RCC 7860 (cell line): ENCODE measurements around the gene MYO3B.
A peak's percentile ranks its signal among the peaks of the same experiment; 100 is the strongest.

Experiments
- DNase-seq: peaks from one replicate; pipeline ENCODE4 v3.0.0-alpha.2; 2015; ENCODE audit warnings: low spot score
- FAIRE-seq: peaks from 2 replicates; lab custom pipeline; 2012; peaks lifted over from hg19 to GRCh38; lab: Jason Lieb, UNC

The MYO3B gene

GRCh38 chr2:170177950-170178781 is at the start of gene MYO3B:
Gene MYO3B (plus strand): TSS chr2:170178147. CDS start chr2:170178288, 141 bp downstream.
- no peak for FAIRE-seq
- DNase-seq, result no peak

DNA sequence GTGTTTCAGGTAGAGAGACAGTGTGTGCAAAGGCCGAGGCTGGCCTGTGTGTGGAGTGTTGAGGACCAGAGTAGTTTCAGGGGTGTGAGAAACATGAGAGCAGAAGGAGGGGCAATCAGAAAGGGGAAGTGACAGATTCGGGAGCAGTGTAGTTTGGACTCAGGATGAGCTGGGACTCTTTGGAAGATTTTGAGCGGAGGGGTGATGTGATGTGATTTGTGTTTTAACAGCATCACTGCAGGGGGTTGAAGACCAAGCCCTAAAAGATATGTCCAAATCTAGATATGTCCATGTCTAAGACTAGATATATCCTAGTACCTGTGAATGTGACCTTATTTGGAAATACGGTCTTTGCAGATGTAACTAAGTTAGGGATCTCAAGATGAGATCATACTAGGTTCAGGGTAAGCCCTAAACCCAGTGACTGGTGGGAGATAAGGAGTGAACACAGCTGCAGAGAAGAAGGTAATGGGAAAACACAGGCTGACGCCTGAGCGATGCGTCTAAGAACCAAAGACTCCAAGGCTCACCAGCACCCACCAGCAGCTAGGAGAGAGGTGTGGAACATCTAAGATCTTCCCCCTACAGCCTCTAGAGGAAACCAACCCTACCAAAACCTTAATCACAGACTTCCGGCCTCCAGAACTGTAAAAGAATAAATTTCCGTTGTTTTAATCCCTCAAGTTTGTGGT is 38.5 kb upstream of the MYO3B start:
- FAIRE-seq, result no peak
- no peak for DNase-seq

GRCh38 chr2:170140561-170140960 is 37.4 kb upstream of the MYO3B start:
- FAIRE-seq (no peak), DNase-seq (no peak)

- FAIRE-seq, result no peak
- DNase-seq, result no peak
These were observed 36.1 kb upstream of the MYO3B start for GRCh38 chr2:170141865-170142264.

- FAIRE-seq (no peak), DNase-seq (no peak)
These were observed 35.4 kb upstream of the MYO3B start for GRCh38 chr2:170142502-170142901.

- FAIRE-seq (no peak), DNase-seq (no peak)
These were observed 34.8 kb upstream of the MYO3B start for GRCh38 chr2:170143045-170143717.

- FAIRE-seq (no peak), DNase-seq (no peak)
These were observed 33.2 kb upstream of the MYO3B start for GRCh38 chr2:170144761-170145160.

DNA sequence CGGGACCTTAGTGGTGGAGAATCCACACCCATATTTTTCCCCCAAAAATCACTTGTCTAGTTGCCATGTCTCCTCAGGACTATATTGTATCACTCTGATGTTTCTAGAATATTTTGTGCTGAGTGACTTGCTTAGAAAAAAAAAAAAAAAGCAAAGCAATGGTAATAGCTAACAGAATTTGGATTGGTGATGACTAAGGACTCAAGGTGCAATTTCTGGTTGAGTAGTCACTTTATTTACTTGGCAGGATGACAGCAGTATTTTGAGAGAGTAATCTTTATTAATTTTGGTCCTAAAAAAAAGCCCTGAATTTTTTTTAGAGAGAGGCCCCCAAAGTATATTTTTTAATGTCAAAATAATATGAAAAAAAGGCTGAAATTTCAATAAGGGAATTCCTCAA is 32.8 kb upstream of the MYO3B start:
- DNase-seq (no peak), FAIRE-seq (peak; percentile 73)

GRCh38 chr2:170145675-170146432 is 32.1 kb upstream of the MYO3B start:
- no peak for DNase-seq
- FAIRE-seq, result no peak

DNA sequence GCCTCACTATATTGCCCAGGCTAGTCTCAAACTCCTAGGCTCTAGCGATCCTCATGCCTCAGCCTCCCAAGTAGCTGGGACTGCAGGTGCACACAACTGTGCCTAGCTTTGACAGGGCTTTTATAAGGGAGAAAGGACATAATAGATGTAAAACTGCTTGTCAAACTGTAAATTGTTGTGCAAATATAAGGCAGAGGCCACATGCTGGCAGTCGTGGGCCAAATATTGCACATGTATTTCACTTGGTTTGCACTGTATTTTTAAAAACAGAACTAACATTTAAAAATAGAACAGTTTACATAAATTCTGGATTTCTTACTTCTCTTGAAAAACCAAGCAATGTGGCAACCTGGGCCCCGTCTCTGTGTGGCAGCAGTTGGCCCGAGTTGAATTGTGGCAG is 31.2 kb upstream of the MYO3B start:
- DNase-seq, result no peak
- FAIRE-seq, result no peak

- DNase-seq (no peak), FAIRE-seq (no peak)
These were observed 30.4 kb upstream of the MYO3B start for GRCh38 chr2:170147576-170147975.

- FAIRE-seq (no peak), DNase-seq (no peak)
These were observed 29.8 kb upstream of the MYO3B start for GRCh38 chr2:170148161-170148560.

DNA sequence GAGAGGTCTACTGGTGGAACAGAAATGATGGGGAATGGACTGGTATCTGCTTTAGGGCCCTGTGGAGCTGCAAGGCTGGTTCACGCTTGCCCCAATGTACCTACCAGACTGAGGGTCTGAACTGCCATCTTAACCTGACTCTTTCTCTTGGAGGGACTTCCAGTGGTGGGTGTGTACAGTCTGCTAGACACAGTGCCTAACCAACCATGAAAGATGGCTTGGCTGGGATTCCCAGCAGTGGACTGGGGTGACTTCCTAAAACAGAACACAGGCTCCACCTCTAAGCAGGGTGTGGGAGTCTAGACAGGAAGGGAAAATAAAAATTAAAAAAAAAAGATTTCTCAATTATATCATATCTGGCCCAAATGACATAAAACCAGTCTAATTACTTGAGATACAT is 25.5 kb upstream of the MYO3B start:
- DNase-seq (peak; percentile 17), FAIRE-seq (no peak)

- DNase-seq (peak; percentile 35), FAIRE-seq (no peak)
These were observed 22.8 kb upstream of the MYO3B start for GRCh38 chr2:170155022-170155722.

- DNase-seq (no peak), FAIRE-seq (no peak)
These were observed 22.2 kb upstream of the MYO3B start for GRCh38 chr2:170155723-170156253.

DNA sequence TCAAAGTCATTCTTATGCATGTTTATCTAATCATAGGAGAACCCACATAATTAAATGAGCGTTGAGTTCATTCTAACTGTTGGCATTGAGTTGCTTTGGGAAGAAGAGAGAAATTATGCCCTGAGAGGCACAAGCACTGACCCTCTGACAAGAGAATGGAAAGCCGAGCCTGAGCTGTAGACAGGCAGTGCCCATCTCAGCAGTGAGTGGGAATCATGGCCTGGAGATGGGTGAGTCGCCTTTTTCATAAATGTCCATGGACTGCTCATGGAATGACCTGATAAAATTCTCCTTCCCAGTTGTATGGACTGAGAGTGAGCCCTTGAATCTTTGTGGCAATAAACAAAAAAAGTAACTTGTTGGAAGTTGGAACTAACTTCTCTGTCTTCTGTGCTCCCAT is 21.4 kb upstream of the MYO3B start:
- DNase-seq (no peak), FAIRE-seq (no peak)

- no peak for FAIRE-seq
- peak; percentile 42 for DNase-seq
These were observed 20.8 kb upstream of the MYO3B start for GRCh38 chr2:170157025-170157684.

DNA sequence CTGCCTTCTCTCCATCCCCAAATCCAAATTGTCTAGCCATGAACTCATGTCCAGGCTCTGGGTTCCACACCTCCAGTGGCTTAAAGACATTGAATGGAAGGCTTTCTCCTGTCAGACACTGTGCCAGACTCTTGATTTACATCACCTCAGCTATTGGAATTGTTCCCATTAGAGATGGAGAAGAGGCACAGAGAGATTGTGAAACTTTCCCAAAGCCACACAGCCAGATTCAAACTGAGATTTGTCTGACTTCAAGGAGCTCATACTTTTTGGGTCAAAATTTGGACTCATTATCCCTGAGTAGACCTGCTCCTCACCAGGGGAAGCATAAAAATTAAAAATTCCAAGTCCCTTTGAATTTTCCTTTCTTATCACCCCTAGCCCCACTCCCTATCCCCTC is 18.9 kb upstream of the MYO3B start:
- FAIRE-seq (no peak), DNase-seq (no peak)

DNA sequence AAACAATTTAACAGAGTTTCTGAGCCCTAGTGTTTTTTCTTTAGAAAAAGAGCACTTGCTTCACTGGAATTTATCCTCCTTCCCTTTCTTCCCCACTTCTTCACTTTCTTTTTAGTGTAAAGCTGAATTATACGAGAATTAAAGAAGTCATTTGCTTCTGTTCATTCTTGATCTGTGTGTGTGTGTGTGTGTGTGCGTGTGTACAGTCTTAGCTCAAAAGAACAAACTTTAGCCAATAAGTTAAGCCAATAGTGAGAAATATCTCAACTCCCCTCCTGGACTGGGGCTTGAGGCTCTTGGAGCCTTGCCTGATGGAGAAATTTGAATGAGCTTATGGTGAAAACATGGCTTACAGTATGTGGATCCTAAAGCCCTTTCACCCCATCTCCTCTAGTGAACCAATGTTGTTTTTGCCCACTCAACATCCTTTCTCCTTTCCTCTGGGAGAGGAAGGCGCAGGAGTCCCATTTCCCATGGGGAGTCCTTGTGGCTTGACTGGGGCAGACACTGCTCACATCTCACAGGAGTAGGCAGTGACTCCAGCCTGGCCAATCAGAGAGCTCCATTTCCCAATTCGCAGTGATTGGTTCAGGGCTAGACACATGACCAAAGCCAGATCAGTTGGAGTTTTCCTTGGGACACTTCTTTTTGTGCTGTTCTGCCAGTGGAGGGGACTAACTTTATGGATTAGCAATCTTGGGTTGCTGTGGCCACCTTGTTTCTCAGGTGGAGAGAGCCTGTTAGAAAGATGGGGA is 16.3 kb upstream of the MYO3B start:
- no peak for FAIRE-seq
- no peak for DNase-seq
